HCT116 (cell line): ENCODE results near the gene PCID2.

ENCODE experiments used
- CTCF ChIP-seq, 3 experiments: fragments of 200-600 bp in 1 of 3; sonication (generic) in 1 of 3; IDR thresholded peaks in 2 of 3; conservative IDR thresholded peaks in 1 of 3; 2 replicates each; pipeline ENCODE4 v1.5.1; 2012 to 2017; ENCODE audit warnings: low read depth in 2 of 3, low read length in 2 of 3, antibody characterized with exemption in 1 of 3, borderline replicate concordance in 1 of 3, control low read depth in 1 of 3, mild to moderate bottlenecking in 1 of 3, mixed read lengths in 1 of 3, mixed run types in 1 of 3, moderate library complexity in 1 of 3; ENCODE audit not compliant: insufficient read depth in 1 of 3
- EGR1 ChIP-seq: IDR thresholded peaks from 2 replicates; pipeline ENCODE4 v1.6.1; 2012; ENCODE audit warnings: low read depth
- ELF1 ChIP-seq: IDR thresholded peaks from 2 replicates; pipeline ENCODE4 v1.6.1; 2012; ENCODE audit warnings: low read depth, borderline replicate concordance
- EZH2 ChIP-seq: fragments of 200-600 bp; sonication (generic); IDR thresholded peaks from 2 replicates; pipeline ENCODE4 v1.6.1; 2017; ENCODE audit warnings: antibody characterized with exemption, mixed run types
- EZH2phosphoT487 ChIP-seq: fragments of 200-600 bp; IDR thresholded peaks from 2 replicates; pipeline ENCODE4 v1.6.1; 2018; ENCODE audit warnings: antibody characterized with exemption, borderline replicate concordance
- POLR2A ChIP-seq: IDR thresholded peaks from 2 replicates; pipeline ENCODE4 v1.7.0; 2011; ENCODE audit warnings: borderline replicate concordance; ENCODE audit not compliant: insufficient read depth, insufficient read length; ENCODE audit errors: extremely low read depth
- YY1 ChIP-seq: IDR thresholded peaks from 2 replicates; pipeline ENCODE4 v1.6.1; 2011; ENCODE audit warnings: low read length, low read depth, moderate library complexity, mild to moderate bottlenecking; ENCODE audit not compliant: insufficient replicate concordance; ENCODE audit errors: extremely low read depth

GRCh38 chr13:113162783-113163685 is 45.4 kb downstream of the PCID2 start:
- no peak for TF ChIP-seq CTCF (IDR thresholded peaks at IDR 0.05 in 2 of 3, conservative IDR thresholded peaks at IDR 0.05 in 1 of 3; ENCODE audit: borderline replicate concordance in 1 of 3, insufficient read depth in 1 of 3, low read depth in 2 of 3, low read length in 2 of 3)
- no peak for TF ChIP-seq EZH2phosphoT487
- no peak for TF ChIP-seq EZH2
- no peak for TF ChIP-seq YY1
- no peak for TF ChIP-seq POLR2A
- TF ChIP-seq EGR1, result no peak
- no peak for TF ChIP-seq ELF1
